HL-60/S4 treated with phorbol 12-myristate 13-acetate at 8.2 ng/mL for 4 days and 3 days (cell line): ENCODE measurements around the gene UBALD2.
"Not testable (repeated sequence)": the region's sequence is repeated elsewhere in the genome, so short reads cannot be mapped to it uniquely, and the experiment has no call there.

Source experiments
- in situ Hi-C: fragments of 300-500 bp; cut with MboI; formaldehyde crosslinking; loops from 2 replicates; pipeline ENCODE4 v1.15.0; 2022; ENCODE audit warnings: low sequenced_read_pairs

The UBALD2 gene

DNA sequence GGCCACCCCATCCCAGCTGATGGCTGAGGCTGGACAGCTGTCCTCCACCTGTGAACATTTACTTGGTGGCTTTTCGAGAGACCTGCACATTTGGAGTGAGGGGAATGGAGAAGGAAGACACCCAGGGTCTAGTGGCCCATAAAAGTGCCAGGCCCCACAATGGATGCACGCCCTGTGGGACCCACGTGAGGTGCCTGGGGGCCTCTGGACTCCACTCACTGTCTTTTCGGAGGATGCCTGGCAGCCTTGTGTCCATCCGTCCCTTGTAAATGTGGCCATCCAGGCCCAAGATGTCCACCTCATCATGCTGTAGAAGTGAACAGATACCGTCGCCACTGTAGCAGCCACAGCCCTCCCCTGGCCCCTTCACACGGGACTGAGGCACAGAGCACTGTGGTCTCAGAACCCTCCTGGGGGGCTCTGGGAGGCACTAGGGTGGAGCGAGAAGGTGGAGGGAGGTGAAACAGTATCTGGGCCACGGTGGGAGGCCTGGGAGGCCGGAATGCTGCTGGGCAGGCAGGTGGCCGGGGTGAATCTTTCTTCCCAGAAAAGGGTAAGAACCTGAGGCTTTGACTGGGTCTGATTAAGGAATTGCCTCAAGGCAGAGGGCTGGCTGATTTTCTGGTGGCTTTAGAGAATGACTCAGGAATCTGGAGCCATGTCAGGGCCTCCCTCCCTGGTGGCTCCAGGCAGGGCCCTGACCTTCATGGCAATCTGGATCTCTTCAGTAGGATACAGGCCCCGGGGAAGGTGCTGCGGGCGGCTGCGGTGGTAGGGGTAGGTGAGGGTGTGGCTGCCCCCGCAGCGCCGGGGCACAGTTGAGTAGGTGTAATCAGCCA, 11.5 kb downstream of the UBALD2 start:
- in situ Hi-C loops = no loop called here

DNA sequence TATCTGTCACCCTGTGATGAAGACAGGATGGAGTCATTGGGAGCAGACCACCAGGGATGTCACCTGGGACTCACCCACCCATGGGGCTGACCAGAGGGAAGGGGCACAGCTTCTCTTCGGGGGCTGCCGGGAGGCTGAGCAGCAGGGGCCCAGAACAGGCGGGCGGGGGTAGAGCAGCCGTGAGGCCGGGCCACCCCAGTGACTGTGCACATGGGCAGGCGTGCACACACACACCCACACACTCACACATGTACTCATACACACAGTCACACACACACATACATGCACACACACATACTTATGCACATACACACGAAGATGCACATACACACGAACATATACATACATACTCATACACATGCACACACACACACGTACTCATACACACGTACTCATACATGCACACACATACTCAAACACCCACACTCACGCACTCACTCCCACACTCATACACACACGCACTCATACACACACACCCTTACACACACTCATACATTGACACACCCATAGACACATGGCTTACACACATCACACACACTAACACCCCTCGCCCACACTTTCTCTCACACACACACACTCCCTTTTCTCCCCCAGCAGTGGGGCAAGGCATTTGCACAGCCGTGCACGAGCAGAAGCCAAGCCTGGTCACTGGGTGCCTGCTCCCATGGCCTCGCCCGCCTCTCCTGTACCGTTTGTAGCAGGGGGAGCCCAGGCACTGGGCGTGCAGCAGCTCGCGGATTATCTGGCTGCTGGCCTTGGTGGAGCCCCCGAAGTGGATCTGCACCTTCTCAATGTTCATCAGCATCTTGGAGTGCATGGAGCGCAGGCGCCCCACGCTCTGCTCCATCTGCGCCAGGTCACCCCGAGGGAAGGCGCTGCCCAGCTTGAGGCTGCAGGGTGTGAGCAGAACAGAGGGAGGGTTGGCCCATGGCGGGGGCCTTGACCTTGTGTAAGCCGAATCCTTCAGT, 12.4 kb downstream of the UBALD2 start:
- in situ Hi-C loops = no loop called here

DNA sequence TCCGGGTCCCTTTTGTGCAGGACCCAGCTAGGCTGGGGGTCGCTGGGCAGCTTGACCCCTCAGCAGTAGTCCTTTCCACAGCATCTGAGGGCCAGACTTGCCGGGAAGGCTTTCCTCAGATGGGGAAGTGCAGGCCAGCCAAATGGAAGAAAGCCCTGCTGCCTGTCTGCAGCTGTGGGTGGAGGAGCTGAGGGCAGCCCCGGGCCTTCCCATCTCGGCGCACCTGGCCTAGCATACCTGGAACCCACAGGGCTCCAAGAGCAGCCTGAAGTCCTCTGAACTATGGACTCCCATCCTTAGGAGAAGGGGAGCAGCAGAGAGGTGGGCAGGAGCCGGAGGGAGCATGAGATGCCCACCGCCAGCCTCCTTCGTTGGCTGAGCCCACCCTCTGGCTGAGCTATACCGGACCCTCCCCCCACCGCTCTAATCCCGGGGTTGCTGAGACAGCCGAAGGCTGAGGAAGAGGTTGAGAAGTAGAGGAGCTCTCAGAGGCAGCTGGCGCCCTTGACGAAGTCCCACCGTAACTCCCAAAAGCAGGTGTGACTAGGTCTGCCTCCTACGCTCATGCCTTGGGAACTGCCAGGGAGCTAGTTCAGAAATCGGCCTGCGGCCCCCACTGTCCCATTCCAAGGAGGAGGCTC, 13.2 kb downstream of the UBALD2 start:
- in situ Hi-C loops = no loop called here

DNA sequence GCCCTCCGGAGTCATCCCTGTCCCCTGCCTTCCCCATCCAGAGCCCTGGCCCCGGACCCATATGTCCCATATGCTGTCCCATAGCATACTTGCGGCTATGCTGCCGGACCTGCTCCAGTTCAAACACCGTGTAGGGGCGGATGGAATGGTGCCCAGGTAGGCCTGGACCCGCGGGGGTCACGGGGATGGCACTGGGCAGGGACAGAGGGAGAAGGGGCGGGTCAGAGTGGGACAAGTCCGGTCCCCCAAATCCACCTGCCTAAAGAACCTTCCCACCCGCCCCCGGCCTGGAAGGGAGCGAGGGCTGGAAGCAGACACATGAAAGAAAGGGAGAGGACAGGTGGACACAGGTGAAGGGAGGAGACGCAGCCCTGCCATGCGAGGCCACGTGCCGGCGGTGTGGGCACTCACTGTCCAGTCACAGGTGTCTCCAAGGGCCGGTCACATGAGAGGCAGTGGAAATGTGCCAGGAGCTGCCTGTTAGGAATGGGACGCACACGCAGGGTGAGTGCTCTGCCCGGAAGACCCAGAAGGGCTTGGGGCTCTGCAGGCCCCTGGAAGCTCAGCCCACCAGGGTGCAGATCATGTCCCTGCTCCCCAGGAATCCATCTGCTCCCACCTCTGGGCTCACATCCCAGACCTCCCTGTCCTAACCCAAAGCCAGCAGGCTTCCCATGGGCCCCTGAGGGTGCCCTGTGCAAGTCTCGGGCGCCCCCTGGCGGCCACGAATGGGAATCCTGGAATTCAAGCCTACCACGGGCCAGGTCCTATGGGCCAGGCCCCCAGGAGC, 14.0 kb downstream of the UBALD2 start:
- in situ Hi-C loops = no loop called here

DNA sequence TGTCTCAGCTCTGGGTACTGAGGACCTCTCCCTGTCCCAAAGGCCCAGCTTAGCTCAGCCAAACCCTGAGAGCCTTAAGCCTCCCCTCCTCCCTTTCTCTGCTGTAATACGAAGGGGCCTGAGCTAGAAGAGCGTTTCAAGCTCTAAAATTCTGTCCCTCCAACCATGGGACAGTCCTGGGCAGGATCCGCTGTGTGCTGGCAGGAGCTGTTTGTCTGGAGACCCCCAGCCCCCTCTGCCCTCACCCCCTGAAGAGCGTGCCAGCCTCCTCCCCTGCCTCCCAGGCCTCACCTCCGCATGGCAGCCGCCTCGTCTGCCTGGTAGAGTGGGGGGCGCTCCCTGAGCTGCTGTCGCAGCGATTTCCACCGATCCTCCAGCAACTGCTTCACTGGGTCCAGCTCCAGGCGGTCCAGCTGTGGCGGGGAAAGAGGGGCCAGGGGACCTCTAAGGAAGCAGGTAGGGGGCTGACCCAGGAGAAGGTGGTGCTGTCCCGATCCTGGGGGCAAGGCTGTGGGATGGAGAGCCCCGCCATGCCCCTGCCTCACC, 14.7 kb downstream of the UBALD2 start:
- in situ Hi-C loops = loop anchor here (5.0 kb wide), 1 partner anchor 158 kb away; no protein-coding TSS in a partner anchor

DNA sequence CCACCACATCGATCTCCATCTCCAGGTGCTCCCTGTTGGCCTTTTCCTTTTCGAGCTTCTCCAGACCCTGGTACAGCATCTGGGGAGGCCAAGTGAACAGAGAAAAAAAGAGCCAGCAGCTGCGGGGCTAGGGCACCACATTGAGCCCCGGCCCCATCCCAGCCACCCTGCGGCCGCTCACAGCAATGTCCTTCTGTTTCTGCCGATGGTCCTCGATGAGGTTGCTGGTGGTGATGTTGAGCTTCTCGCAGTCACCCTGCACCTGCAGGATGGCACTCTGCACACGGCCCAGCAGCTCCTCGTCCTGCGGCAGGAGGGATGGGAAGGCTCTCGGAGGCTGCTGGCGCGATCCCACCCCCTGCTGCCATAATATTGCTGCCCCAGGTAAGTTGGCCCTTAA, 15.5 kb downstream of the UBALD2 start:
- in situ Hi-C loops = loop anchor here (5.0 kb wide), 1 partner anchor 158 kb away; no protein-coding TSS in a partner anchor

DNA sequence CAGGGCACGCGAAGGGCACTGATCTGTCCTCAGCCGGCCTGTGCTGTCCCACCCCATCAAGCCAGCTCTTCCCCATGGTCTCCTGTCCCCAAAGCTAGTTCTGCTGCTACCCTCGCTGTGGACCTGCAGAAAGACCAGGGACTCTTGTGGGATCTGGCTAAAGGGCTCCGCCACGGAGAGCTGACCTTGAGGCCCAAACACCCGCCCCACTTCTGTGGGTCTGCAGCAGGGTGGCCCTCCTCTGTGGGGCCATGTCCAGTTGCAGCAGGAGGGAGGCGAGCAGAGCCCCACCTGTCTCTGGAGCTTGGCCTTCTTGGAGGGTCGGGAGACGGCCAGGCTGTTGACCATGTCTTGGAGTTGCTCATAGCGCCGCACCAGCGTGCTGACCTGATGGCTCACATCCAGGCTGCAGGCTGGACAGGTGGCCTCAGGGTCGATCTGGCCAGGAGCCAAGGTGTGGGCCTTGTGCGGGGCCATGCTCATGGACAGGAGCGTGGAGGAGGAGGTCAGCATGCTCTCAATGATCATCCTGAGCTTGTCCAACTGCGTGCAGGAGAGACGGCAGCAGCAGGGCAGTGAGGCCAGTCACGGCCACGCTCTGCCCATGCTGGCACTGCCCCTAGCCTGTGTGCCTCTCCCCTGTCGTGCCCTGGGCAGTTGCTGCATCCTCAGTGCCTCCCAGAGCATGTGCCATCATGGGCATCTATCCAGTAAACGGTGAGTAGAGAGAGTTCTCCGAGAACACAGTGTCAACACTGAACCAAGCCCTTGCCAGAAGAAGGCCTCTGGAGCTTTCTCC, 16.6 kb downstream of the UBALD2 start:
- in situ Hi-C loops = loop anchor here (5.0 kb wide), 1 partner anchor 159 kb away; no protein-coding TSS in a partner anchor

DNA sequence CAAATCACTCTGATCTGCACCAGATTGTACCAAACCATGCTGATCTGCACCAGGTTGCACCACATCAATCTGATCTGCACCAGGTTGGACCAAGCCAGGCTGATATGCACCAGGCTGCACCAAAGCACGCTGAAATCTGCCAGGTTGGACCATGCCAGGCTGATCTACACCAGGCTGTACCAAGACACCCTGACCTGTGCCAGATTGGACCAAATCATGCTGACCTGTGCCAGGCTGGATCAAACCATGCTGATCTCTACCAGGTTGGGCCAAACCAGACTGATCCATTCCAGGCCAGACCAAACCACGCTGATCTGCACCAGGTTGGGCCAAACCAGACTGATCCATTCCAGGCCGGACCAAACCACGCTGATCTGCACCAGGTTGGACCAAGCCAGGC, 27.4 kb downstream of the UBALD2 start:
- in situ Hi-C loops = no loop called here

DNA sequence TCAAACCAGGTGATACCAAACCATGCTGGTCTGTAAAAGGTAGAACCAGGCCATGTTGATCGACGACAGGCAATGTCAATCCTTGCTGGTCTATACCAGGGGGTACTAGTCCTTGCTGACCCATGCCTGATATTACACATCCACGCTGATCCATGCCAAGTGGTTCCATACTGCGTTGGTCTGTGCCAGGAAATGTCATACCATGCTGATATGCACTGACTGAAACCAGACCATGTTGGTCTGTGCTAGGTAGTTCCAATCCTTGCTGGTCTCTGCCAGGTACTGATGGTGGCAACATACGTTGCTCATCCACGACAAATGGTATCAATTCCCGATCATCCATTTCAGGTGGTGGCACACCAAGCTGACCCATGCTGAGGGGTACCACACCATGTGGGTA, 28.0 kb downstream of the UBALD2 start:
- in situ Hi-C loops = no loop called here

DNA sequence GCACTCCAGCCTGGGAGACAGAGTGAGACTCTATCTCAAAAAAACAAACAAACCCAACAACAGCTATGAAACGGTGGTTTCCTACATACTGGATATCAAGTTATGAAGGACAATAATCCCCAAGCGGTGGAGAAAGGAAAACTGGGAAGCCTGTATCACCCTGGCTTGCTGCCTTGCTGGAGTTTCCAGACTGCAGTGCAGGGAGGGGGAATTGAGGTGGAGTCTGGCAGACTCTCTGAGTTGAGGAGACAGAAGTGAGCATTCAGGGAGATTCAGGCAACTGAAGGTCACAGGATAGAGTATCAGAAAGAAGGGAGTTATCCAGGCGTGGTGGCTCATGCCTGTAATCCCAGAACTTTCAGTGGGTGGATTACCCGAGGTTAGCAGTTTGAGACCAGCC, 31.0 kb downstream of the UBALD2 start:
- in situ Hi-C loops = no loop called here

DNA sequence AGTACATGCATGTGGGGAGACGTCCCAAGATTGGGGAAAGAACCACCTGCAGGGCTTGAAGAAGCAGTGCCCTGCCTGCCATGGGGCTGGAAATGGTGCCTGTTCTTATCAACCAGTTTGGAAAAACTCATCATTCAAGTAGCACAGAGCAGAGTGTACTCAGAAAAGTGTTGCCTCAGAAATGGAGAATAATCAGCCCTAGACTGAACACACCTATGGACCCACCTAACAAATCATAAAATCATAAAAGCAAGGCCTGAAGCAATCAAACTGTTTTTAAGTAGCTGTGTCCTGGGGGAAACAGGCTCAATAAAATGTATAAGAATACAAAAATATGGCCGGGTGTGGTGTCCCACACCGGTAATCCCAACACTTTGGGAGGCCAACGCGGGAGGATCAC, 31.7 kb downstream of the UBALD2 start:
- in situ Hi-C loops = no loop called here

DNA sequence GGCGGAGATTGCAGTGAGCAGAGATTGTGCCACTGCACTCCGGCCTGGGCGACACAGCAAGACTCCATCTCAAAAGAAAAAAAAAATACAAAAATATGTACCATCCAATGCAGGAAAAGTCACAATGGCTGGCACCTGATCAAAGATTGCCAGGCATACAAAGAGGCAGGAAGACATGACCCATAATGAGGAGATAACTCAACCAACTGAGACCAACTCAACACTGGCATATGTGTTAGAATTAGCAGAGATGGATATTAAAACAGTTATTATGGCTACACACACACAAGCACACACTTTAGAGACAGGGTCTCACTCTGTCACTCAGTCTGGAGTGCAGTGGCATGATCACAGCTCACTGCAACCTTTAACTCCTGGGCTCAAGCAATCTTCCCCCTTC, 32.3 kb downstream of the UBALD2 start:
- in situ Hi-C loops = no loop called here

DNA sequence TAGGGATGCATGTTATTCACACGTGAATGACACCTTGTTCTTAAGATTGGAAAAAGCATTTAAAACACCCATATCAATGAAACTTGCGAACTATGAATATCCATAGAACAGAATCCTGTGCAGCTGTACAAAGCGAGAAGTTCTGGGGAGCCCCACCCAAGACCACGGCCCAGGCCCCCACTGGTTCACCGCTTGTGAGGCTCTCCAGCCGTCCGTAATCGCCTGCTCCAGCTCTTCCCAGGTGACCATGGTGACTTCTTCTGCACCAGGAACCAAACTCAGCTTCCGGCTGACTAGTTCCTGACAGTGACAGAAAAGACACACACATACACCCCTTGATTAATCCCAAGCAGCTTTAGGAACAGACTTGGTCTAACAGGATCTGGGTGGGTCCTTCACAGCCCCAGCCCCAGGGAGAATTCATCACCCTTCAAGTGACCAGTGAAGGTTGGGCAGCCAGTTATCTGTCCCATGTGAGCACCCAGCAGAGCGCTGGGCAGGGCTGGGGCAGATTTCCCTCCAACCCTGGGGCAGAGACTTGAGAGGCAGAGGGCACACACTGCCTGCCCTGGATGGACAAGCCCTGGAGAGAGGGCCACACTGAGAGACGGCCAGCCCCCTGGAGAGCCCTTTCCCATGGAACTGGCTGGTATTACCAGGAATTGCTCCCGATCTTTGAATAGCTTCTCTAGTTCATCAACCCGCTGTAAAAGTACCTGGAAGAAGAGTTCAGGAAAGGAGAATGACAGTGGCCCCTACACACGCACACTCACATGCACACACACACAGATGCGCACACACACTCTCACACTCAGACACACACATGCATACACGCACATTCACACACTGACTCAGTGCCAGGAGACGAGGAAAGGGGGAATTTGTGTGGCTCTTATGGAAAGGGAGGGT, 39.3 kb downstream of the UBALD2 start:
- in situ Hi-C loops = loop anchor here (5.0 kb wide), 1 partner anchor 98 kb away; no protein-coding TSS in a partner anchor

DNA sequence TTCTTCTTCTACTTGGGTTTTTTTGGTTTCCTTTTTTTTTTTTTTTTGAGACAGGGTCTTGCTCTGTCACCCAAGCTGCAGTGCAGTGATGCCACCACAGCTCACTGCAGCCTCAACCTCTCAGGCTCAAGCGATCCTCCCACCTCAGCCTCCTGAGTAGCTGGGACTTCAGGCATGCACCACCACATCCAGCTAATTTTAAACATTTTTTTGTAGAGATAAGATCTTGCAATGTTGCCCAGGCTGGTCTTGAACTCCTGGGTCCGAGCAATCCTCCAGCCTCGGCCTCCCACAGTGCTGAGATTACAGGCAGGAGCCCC, 39.9 kb downstream of the UBALD2 start:
- in situ Hi-C loops = not testable (repeated sequence)

DNA sequence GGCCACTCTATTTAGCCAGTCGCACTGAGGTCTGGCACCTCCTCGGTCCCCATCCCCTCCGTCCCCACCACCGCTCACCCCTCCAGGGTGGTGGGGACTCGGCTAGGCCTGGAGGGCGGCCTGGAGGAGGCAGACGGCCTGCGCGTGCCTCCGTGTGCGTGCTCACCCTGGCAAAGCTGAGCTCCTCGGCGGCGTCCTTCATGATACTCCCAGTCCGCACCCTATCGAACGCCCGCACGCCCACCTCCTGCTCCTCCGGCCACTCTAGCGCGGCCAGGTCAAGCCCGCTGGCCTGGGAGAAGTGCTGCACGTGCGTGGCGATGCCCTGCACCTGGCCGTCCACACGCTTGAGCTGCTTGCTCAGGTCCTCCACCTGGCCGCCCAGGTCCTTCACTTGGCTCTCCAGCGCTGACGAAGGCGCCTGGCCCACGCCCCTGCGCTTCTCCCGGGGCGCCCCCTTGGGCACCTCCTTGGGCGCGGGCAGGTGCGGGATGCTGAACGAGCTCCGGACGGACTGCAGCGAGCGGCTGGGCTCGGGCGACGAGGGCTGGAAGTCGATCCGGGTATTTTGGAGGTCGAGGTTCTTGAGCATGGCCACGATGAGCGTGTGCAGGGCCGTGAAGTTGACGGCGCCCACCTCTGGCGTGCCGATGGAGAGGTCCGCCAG, 42.3 kb downstream of the UBALD2 start:
- in situ Hi-C loops = no loop called here

DNA sequence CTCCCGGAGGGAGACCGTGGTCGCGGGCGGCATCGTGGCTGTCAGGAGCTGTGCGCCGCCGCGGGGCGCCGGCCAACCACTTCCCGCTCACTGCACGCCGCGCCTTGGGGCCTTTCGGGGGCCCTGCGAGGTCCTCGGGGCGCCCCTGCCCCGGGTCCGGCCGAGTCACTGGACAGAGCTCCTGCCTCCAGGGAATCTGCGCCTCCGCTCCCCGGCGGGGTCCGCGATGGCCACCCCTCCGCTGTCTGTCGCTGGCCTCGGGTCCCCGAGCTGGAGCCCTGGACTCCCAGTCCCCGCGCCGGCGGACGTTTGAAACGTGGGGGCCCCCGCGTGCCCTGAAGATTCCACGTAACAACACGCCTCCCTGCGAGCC, 42.8 kb downstream of the UBALD2 start, which contains the start of gene QRICH2:
QRICH2 (minus strand) TSS at position 311 of the 373 bp plus-strand sequence; CDS start at position 33, 278 bp downstream.
- in situ Hi-C loops = no loop called here

DNA sequence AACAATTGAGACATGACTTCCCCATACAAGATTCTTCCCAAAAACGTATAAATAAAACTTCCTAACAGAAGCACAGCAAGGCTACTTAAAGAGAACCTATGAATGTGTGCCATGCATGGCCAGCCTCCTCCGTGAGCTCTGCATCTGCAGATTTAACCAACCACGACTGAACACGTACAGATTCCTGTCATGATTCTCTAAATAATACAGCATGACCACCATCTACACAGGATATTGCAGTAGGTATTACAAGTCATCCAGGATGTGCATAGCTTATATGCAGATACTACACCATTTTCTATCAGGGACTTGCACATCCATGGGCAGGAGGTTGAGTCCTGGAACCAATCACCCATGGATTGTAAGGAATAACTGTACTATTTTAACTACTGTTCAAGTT, 44.3 kb downstream of the UBALD2 start:
- in situ Hi-C loops = no loop called here

DNA sequence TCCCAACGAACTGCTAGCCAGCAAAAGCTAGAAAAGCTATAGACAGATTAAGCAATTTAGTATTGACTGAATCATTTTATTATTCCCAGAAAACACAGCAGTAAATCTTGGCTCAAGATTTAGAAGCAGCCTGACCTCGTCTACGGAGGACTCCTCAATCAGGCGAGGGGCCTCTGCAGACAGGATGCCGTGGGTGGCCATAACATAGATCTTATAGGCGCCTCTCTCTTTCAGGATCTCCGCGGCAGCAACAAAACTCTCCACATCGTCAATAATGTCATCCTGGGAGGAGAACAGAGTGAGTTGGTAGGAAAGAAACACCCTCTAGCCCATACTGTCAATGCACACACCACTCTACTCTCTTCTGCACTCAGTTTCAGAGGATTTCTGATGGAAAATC, 47.6 kb downstream of the UBALD2 start:
- in situ Hi-C loops = no loop called here
